HG02852 (cell line): Measurements from ENCODE around the gene TEX2.
A peak's percentile ranks its signal among the peaks of the same experiment; 100 is the strongest.

Experiments
- ATAC-seq: cut with Tn5 transposase; IDR thresholded peaks from one replicate; pipeline ENCODE4 v1.9.1; 2021; ENCODE audit warnings: mild to moderate bottlenecking, moderate library complexity; ENCODE audit not compliant: unreplicated experiment

TEX2 gene

GRCh38 chr17:64123114-64123513 is 139.9 kb downstream of the TEX2 start:
- no peak for ATAC-seq

- peak; percentile 83 for ATAC-seq
These were observed 141.9 kb downstream of the TEX2 start for GRCh38 chr17:64120972-64121786.

GRCh38 chr17:64120159-64120810 is 142.8 kb downstream of the TEX2 start:
- no peak for ATAC-seq

- no peak for ATAC-seq
These were observed 144.8 kb downstream of the TEX2 start for GRCh38 chr17:64117981-64118979.

- ATAC-seq = no peak
These were observed 147.1 kb downstream of the TEX2 start for GRCh38 chr17:64115822-64116534.

- no peak for ATAC-seq
These were observed 147.9 kb downstream of the TEX2 start for GRCh38 chr17:64115043-64115698.

GRCh38 chr17:64113006-64113405 is 150.1 kb downstream of the TEX2 start:
- ATAC-seq = no peak

GRCh38 chr17:64111831-64112230 is 151.2 kb downstream of the TEX2 start:
- no peak for ATAC-seq

GRCh38 chr17:64110379-64111152 is 152.5 kb downstream of the TEX2 start:
- ATAC-seq = no peak

- ATAC-seq = no peak
These were observed 153.7 kb downstream of the TEX2 start for GRCh38 chr17:64109400-64109799.

GRCh38 chr17:64107500-64108236 is 155.4 kb downstream of the TEX2 start:
- no peak for ATAC-seq

GRCh38 chr17:64106918-64107317 is 156.1 kb downstream of the TEX2 start:
- no peak for ATAC-seq

GRCh38 chr17:64103391-64104364 is 159.4 kb downstream of the TEX2 start:
- ATAC-seq = no peak

GRCh38 chr17:64102627-64103390 is 160.3 kb downstream of the TEX2 start:
- no peak for ATAC-seq

GRCh38 chr17:64099543-64099942 is 163.5 kb downstream of the TEX2 start:
- no peak for ATAC-seq
